SIG-M5 (cell line): ENCODE measurements around the gene ADAT1.

Source experiments
- DNase-seq: peaks from one replicate; lab custom pipeline; 2025; lab: John Stamatoyannopoulos, UW

Gene ADAT1

DNA sequence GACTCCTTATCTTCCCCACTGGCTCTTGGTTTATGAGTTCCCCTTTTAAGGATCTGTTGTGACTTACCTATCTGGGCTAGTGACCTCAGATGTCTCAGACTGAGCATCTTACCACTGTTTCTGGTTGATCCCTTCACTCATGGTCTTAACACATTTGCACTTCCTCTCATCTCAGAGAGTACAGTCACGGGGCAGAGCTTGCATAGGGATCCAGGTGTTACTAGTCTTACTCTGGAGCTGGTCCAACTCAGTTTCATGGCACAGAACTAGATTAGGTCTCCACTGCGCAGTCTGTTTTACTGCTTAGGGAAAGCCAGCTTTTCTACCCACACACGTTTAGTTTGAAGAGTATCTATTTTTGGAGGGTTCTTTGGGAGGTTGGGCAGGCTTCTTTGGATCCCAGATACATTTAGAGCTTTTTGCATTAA is 46.7 kb downstream of the ADAT1 start:
- no peak for DNase-seq

DNA sequence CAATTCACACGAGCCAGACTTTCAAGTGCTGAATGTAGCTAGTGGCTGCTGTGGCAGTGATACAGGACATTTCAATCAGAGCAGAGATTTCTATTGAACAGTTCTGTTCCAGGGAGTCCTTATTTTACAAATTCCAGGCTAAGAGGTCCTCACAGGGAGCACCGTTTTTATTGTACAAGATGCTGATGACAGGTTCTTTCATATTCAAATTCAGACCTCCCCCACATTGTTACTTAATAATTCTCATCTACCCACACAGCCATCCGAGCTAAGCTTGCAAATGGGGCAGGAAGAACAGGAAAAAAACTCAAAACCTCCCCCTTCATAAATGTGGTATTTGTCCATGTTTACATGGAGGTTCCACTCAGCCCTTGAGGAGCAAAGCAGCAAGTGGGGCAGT is 47.1 kb downstream of the ADAT1 start:
- no peak for DNase-seq

GRCh38 chr16:75573955-75574354 is 49.1 kb downstream of the ADAT1 start:
- DNase-seq = no peak

DNA sequence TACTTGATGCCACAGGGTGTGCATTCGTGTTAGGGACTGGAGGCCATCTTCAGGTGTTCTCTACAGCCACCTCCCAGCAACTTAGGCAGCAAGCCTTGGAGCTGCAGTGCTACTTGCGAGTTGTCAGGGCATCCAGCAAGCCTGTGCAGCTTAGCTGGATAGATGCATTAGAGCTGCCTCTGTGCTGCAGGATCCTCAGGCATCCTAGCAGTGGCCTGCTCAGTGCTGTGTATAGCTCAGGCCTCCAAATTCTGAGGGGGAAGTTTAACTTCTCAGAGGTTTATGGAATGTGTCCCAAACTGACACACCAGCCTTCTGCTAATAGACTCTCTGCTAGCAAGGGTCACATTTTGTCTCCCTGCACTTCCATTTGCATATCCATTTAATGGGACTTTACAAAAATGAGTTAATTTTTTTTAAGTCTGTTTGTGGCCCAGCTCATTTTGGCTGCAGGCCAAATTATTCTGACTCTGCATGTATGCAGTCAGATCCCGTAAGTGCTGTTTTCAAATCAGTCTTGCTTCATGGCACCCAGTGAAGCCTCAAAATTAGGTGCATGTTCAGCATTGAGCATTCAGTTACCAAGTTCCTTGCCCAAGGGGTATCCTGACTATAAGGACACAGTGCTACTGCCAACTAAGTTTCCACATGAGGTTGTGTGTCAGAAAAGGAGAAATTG is 50.1 kb downstream of the ADAT1 start:
- no peak for DNase-seq

GRCh38 chr16:75570396-75571065 is 52.5 kb downstream of the ADAT1 start:
- DNase-seq = no peak

- no peak for DNase-seq
Measured at GRCh38 chr16:75567911-75568310, 55.2 kb downstream of the ADAT1 start.

GRCh38 chr16:75566758-75567255 is 56.3 kb downstream of the ADAT1 start:
- DNase-seq = no peak

GRCh38 chr16:75566040-75566757 is 56.9 kb downstream of the ADAT1 start, which contains the start of gene GABARAPL2:
GABARAPL2 (plus strand) TSS chr16:75566379; CDS start chr16:75566487, 108 bp downstream.
- no peak for DNase-seq

DNA sequence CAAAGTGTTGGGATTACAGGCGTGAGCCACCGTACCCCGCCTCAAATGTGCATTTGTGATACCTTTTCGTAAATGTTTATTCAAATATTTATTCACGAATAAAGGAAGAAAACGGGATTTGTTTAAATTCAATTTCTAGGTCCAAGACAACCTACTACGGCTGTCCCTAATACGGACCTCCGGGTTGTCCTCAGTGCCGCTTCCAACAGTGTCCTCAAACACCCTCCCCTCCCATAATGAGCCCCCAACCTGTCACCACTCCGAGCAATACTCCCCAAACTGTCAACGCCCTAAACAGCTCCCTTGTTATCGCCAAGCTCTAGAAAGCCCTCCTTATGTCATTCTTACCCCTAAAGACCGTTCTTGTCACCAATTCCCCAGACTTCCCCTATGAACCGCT is 57.4 kb downstream of the ADAT1 start:
- DNase-seq = peak; percentile 44

- DNase-seq = no peak
Measured at GRCh38 chr16:75559564-75560372, 63.3 kb downstream of the ADAT1 start.

GRCh38 chr16:75558846-75559401 is 64.2 kb downstream of the ADAT1 start:
- DNase-seq = no peak

DNA sequence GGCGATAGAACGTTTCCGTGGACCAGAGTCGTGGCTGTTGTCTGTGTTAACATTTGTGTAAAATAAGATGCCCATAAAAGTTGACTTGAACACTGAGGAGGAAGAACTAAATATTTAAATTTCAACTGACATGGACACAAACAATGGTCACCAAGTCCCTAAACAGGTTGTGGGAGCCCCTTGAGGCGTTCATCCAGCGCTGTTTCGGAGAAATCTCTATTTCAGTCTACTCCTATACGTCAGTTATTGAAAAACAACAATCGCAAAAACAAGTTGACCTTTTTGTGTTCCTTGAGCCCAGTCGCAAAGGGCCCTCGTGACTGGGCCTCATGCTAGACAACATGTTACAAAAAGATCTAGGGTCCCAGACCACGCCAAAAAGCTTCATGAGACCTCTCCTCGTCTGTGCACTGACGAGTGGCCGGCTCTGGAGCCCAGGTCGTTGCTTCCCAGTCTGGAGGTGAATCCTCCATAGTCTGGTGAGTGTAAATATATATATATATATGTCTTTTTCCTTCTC is 66.6 kb downstream of the ADAT1 start:
- DNase-seq = no peak

- peak; percentile 60 for DNase-seq
Measured at GRCh38 chr16:75555707-75556430, 67.2 kb downstream of the ADAT1 start, which contains the start of gene TMEM231. TMEM231 (minus strand) TSS chr16:75556252; CDS start chr16:75556209, 43 bp downstream.

DNA sequence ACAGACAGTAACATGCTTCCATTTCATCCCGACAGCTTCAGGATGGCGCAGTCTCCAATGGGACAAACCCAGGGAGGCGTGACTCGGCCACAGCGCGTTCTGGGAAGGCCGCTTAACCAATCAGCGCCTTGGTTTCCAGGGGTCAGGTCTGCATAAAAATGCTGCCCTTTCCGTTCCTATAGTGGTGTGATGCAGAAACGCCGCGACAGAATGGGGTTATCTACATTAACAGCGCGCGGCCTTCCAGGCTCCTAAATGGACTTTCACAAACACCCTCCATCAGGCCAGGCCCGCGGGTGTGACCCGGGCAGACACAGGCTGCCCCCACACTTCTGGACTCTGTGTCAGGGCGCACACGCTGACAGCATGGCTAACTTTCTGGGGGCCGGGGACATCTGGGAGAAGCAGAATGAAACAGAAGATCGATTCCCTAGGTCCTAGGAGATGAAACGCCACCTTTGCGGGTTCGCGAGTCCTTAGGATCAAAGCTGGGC is 67.8 kb downstream of the ADAT1 start:
- no peak for DNase-seq

DNA sequence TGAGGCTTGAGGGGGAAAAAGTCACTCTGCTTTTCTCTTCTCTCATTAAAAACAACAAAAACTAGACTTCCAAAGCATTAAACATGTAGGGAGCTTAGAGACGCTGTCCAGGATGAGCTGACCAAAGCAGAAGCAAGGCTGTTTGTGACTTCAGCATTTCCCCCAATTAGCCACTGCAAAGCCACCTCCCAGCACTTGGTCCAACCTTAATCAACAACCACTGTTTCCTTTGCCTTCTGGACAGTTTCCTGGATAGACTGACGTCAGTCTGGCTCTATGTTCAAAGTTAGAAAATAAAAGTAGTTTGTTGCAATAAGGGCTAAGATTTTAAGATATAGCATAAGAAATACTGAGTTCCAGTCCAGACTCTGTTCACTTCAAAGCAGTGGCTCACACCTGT is 70.1 kb downstream of the ADAT1 start:
- no peak for DNase-seq

- peak; percentile 55 for DNase-seq
Measured at GRCh38 chr16:75550211-75550662, 72.8 kb downstream of the ADAT1 start.
